HEK293 (cell line): Measurements from ENCODE around the gene PDCD1LG2.

Experiments
- CTCF ChIA-PET: fragments of 350-600 bp; formaldehyde crosslinking; extraction: SDS; loops from one replicate; lab custom pipeline; 2021; ENCODE audit warnings: antibody characterized with exemption; lab: Yijun Ruan, JAX
- POLR2A ChIA-PET: fragments of 300-600 bp; formaldehyde crosslinking; extraction: SDS; loops from one replicate; lab custom pipeline; 2020; ENCODE audit warnings: antibody characterized with exemption, inconsistent platforms; lab: Yijun Ruan, JAX
- H3K27ac ChIP-seq: fragments of 200-500 bp; sonication (Bioruptor generic); 2 replicates; pipeline ENCODE4 v1.5.1; 2014; ENCODE audit warnings: low read depth, low read length, control low read depth, inconsistent platforms; ENCODE audit errors: extremely low read depth
- H3K36me3 ChIP-seq, 2 experiments: fragments of 200-500 bp in 1 of 2; sonication (Bioruptor generic) in 1 of 2; 1 replicate in 1 of 2; 2 replicates in 1 of 2; pipeline ENCODE4 v1.5.1; 2014 to 2017; ENCODE audit warnings: inconsistent platforms in 2 of 2, low read length in 2 of 2; ENCODE audit not compliant: control insufficient read depth in 2 of 2, insufficient read depth in 1 of 2
- H3K4me1 ChIP-seq: fragments of 200-500 bp; sonication (Bioruptor generic); 2 replicates; pipeline ENCODE4 v1.5.1; 2014; ENCODE audit warnings: mild to moderate bottlenecking, low read length, inconsistent platforms; ENCODE audit not compliant: control insufficient read depth, insufficient read depth
- H3K4me3 ChIP-seq: 2 replicates; pipeline ENCODE4 v1.5.1; 2011; ENCODE audit warnings: low read depth, mild to moderate bottlenecking, control low read depth, low read length, moderate library complexity
- H3K9me3 ChIP-seq: fragments of 200-500 bp; sonication (Bioruptor generic); 2 replicates; pipeline ENCODE4 v1.5.1; 2014; ENCODE audit warnings: low read depth, low read length, inconsistent platforms; ENCODE audit not compliant: control insufficient read depth, insufficient read depth
- INSM2 ChIP-seq: fragments of 450-650 bp; formaldehyde crosslinking; IDR thresholded peaks from 2 replicates; pipeline ENCODE4 v1.5.1; 2016; ENCODE audit warnings: missing biosample characterization, missing genetic modification characterization
- KLF10 ChIP-seq: fragments of 450-650 bp; IDR thresholded peaks from 2 replicates; pipeline ENCODE4 v1.5.1; 2018; ENCODE audit warnings: missing biosample characterization, mild to moderate bottlenecking, missing genetic modification characterization
- KLF9 ChIP-seq: fragments of 450-650 bp; formaldehyde crosslinking; IDR thresholded peaks from 2 replicates; pipeline ENCODE4 v1.5.1; 2016; ENCODE audit warnings: missing biosample characterization, missing genetic modification characterization, low read depth
- ZBTB11 ChIP-seq: fragments of 450-650 bp; formaldehyde crosslinking; conservative IDR thresholded peaks from 2 replicates; pipeline ENCODE4 v1.5.1; 2016; ENCODE audit warnings: low read depth, missing biosample characterization, missing genetic modification characterization
- ZFHX2 ChIP-seq: fragments of 450-650 bp; formaldehyde crosslinking; conservative IDR thresholded peaks from 2 replicates; pipeline ENCODE4 v1.5.1; 2016; ENCODE audit warnings: missing biosample characterization, missing genetic modification characterization
- ZNF10 ChIP-seq: fragments of 450-650 bp; formaldehyde crosslinking; IDR thresholded peaks from 2 replicates; pipeline ENCODE4 v1.5.1; 2017; ENCODE audit warnings: missing biosample characterization, missing genetic modification characterization
- ZNF19 ChIP-seq: fragments of 450-650 bp; formaldehyde crosslinking; IDR thresholded peaks from 2 replicates; pipeline ENCODE4; 2016; ENCODE audit warnings: missing biosample characterization, missing genetic modification characterization, low read depth
- ZNF341 ChIP-seq: fragments of 450-650 bp; formaldehyde crosslinking; IDR thresholded peaks from 2 replicates; pipeline ENCODE4; 2016; ENCODE audit warnings: low read depth, missing biosample characterization, missing genetic modification characterization
- ZNF354C ChIP-seq: fragments of 450-650 bp; formaldehyde crosslinking; IDR thresholded peaks from 2 replicates; pipeline ENCODE4 v1.5.1; 2016; ENCODE audit warnings: missing biosample characterization, missing genetic modification characterization, low read depth, borderline replicate concordance
- ZNF37A ChIP-seq: fragments of 450-650 bp; IDR thresholded peaks from 2 replicates; pipeline ENCODE4 v1.5.1; 2018; ENCODE audit warnings: missing biosample characterization, missing genetic modification characterization
- ZNF558 ChIP-seq: fragments of 450-650 bp; formaldehyde crosslinking; IDR thresholded peaks from 2 replicates; pipeline ENCODE4 v1.5.1; 2016; ENCODE audit warnings: missing biosample characterization, missing genetic modification characterization
- ZNF658 ChIP-seq: fragments of 450-650 bp; formaldehyde crosslinking; IDR thresholded peaks from 2 replicates; pipeline ENCODE4; 2016; ENCODE audit warnings: missing biosample characterization, missing genetic modification characterization
- ZNF747 ChIP-seq: fragments of 450-650 bp; formaldehyde crosslinking; IDR thresholded peaks from 2 replicates; pipeline ENCODE4 v1.5.1; 2016; ENCODE audit warnings: missing biosample characterization, missing genetic modification characterization
- TF ChIP-seq, protein P1 (sequence below): fragments of 450-650 bp; formaldehyde crosslinking; IDR thresholded peaks from 2 replicates; pipeline ENCODE4 v1.5.1; 2017; ENCODE audit warnings: missing biosample characterization, missing genetic modification characterization

The PDCD1LG2 gene

DNA sequence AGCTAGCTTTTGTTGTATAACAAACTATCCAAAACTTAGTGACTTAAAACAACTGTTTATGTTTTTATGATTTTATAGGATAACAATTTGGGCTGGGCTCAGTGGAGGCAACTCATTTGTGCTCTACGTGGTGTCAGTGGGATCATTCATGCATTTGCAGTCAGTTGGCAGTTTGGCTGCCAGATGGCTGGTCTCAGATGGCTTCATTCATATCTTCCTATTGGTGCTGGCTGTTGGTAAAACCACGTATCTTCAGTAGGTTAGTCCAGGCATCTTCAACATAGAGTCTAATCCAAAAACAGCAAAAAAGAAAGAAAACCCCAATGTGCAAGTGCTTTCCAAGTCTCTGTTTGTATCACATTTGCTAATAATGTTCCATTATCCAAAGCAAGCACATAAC lies 66.9 kb downstream of the PDCD1LG2 start:
- no peak for TF ChIP-seq ZNF341
- no peak for TF ChIP-seq ZFHX2
- TF ChIP-seq, protein P1, sequence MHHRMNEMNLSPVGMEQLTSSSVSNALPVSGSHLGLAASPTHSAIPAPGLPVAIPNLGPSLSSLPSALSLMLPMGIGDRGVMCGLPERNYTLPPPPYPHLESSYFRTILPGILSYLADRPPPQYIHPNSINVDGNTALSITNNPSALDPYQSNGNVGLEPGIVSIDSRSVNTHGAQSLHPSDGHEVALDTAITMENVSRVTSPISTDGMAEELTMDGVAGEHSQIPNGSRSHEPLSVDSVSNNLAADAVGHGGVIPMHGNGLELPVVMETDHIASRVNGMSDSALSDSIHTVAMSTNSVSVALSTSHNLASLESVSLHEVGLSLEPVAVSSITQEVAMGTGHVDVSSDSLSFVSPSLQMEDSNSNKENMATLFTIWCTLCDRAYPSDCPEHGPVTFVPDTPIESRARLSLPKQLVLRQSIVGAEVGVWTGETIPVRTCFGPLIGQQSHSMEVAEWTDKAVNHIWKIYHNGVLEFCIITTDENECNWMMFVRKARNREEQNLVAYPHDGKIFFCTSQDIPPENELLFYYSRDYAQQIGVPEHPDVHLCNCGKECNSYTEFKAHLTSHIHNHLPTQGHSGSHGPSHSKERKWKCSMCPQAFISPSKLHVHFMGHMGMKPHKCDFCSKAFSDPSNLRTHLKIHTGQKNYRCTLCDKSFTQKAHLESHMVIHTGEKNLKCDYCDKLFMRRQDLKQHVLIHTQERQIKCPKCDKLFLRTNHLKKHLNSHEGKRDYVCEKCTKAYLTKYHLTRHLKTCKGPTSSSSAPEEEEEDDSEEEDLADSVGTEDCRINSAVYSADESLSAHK (tag by site-specific recombination), result no peak
- no peak for TF ChIP-seq ZNF747 (tag by site-specific recombination)
- TF ChIP-seq INSM2 (tag by site-specific recombination), result no peak
- no peak overlapping the region for H3K4me3 ChIP-seq
- POLR2A ChIA-PET, result no interaction called here
- H3K27ac ChIP-seq, result no peak overlapping the region
- CTCF ChIA-PET, result interaction anchor here (0.9 kb wide), 1 partner anchor 13 kb away, joined by 3 read pairs; no protein-coding TSS in a partner anchor
- H3K36me3 ChIP-seq, result no peaks in the 10 kb centered on the region
- no peaks in the 10 kb centered on the region for H3K4me1 ChIP-seq
- H3K9me3 ChIP-seq, result no peaks in the 10 kb centered on the region

- ChIA-PET CTCF (interaction anchor here (0.8 to 1.3 kb wide), 2 partner anchors 12 to 128 kb away, joined by 3 to 5 read pairs; partner anchors contain the start of gene CD274), POLR2A (no interaction called here)
- H3K36me3 ChIP-seq, result no peaks in the 10 kb centered on the region
- no peak overlapping the region for H3K27ac ChIP-seq
- TF ChIP-seq ZNF37A, result no peak
- no peaks in the 10 kb centered on the region for H3K4me1 ChIP-seq
- no peak overlapping the region for H3K4me3 ChIP-seq
- no peaks in the 10 kb centered on the region for H3K9me3 ChIP-seq
These were observed 67.8 kb downstream of the PDCD1LG2 start for GRCh38 chr9:5578018-5578697.

- TF ChIP-seq KLF9 (no peak), ZNF558 (tag by site-specific recombination) (no peak), ZNF10 (tag by site-specific recombination) (no peak), ZNF341 (no peak), ZNF19 (tag by site-specific recombination) (no peak), ZNF354C (tag by site-specific recombination) (no peak), KLF10 (tag by site-specific recombination) (no peak), ZNF658 (tag by site-specific recombination) (no peak), ZBTB11 (tag by site-specific recombination) (no peak)
- TF ChIP-seq, all 188 proteins: peak for 0
- Histone ChIP-seq H3K36me3 (no peaks in the 10 kb centered on the region), H3K4me1 (no peaks in the 10 kb centered on the region), H3K9me3 (no peaks in the 10 kb centered on the region), H3K27ac (no peak overlapping the region), H3K4me3 (no peak overlapping the region)
- ChIA-PET CTCF (interaction anchor here (1.3 kb wide), 1 partner anchor 11 kb away, joined by 5 read pairs; no protein-coding TSS in a partner anchor), POLR2A (no interaction called here)
These were observed 68.4 kb downstream of the PDCD1LG2 start for GRCh38 chr9:5578698-5579085.
